GM18951 (cell line): ENCODE data around the gene R3HDM2.
"Not testable (repeated sequence)": the region's sequence is repeated elsewhere in the genome, so short reads cannot be mapped to it uniquely, and the experiment has no call there.

Experiments
- POLR2A ChIP-seq: IDR thresholded peaks from 4 replicates; pipeline ENCODE4 v1.6.1; 2011; ENCODE audit warnings: mild to moderate bottlenecking; ENCODE audit not compliant: insufficient read length, insufficient read depth; ENCODE audit errors: extremely low read depth
- in situ Hi-C: fragments of 300-500 bp; cut with MboI; formaldehyde crosslinking; loops from one replicate; pipeline ENCODE4 v1.12.0; 2022; ENCODE audit warnings: low sequenced_read_pairs, mixed read lengths, inconsistent platforms; ENCODE audit not compliant: unreplicated experiment

The R3HDM2 gene

DNA sequence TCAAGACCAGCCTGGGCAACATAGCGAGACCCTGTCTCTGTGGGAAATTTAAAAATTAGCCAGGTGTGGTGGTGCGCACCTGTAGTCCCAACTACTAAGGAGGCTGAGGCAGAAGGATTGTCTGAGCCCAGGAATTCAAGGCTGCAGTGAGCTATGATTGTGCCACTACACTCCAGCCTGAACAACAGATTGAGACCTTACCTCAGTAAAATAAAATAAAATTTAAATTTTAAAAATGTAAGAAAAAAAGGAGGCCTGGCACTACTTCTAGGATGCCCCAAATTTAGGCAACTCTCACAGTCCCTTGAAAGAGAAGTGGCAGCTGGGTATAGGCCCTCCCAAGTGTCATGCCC lies 23.3 kb upstream of the R3HDM2 start:
- no peak for TF ChIP-seq POLR2A
- in situ Hi-C loops, result no loop called here

DNA sequence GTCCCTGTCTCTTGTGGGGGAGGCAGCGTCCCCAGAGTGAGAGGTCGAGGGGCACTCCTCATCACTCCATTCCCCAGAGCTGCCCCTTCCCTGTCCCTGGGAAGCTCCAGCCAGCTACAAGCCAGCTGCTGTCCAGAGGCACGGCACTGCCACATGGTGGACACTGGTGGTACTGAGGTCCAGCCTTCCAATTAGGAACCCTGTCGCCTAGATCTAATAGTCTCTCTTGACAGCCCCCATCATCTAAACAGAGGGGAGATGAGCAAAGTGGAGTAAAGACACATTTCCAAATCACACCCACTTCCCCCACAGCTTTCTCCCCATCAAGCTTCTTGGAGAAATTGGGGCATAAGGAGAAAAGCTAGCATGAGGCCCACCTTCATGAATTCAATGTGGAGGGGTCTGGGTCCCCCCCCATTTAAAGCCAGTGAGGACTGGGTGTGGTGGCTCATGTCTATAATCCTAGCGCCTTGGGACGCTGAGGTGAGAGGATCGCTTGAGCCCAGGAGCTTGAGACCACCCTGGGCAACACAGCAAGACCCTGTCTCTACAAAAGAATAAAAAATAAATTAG lies 22.2 kb upstream of the R3HDM2 start:
- no peak for TF ChIP-seq POLR2A
- in situ Hi-C loops, result no loop called here

DNA sequence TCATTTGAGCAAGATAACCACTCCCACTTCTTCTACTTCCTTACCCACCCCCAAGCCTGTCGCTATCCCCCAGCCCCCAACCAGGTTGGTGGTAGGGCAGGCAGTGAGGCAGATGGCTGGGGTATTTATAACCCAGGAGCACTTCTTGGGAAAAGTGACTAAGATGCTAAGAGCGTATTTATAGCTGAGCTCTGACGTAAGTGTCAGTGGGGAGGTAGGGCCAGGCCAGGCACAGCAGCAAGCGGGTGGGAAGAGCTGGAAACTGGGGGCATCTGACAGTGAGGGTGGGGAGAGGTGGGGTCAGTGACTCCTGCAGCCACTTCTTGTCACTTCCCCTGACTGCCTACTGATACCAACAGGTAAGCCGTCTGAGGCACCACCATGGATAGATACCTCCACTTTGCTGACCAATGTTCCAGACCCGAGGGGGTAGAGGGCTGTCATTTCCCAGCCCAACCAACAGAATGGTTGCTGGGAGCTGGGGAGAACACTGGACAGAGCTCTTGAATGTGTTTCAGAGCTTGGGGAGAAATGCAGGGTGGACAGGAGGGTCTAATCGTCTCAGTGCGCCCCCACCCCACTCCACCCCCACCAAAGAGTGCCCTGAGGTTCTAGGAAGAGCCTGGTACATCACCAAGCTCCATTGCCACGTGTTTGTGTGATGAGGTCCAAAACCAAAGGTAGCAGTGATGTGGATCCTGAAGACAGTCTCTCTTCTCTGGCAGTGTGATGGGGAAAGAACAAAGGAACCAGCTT lies 21.5 kb upstream of the R3HDM2 start:
- in situ Hi-C loops, result no loop called here
- no peak for TF ChIP-seq POLR2A

DNA sequence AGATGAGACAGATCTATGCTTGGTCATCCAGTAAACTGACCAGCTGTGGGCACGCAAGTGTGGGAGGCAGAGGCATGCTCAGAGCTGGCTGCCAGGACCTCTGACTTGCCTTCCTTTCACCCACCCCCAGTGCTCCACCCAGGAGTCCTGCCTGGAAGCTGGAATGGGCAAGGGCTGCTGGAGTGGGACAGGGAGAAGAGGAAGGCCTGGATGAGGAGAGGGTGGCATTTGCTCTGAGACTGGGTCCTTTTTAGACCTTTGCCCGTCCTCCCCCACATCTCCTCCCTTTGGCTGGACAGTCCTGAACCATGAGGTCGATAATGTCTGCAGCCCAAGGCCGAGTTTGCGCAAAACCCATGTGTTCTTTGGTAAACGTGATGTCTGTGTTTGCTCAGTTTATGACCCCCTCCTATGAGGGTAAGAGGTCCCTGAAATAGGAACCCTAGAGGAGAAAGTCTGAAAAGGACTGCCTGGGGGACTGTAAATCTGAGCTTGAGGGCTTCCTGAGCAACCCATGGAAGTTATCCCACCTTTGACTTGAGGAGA lies 20.5 kb upstream of the R3HDM2 start:
- TF ChIP-seq POLR2A, result no peak
- in situ Hi-C loops, result no loop called here

DNA sequence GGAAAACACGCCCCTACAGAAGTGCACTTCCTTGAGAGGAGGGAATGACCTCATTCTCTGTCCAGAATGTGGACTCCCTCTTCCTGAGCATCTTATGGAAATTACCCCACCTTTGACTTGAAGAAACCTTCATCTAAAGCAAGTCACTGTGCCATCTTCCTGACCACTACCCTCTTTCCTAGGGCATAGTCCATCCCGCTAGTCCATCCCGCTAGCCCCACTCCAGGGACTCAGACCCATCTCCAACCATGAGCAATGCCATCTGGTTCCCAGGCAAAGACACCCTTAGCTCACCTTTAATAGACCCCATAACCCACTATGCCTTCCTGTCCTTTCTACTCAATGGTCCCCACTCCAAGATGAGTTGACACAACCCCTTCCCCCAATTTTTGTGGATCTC lies 19.2 kb upstream of the R3HDM2 start:
- in situ Hi-C loops, result no loop called here
- TF ChIP-seq POLR2A, result no peak

DNA sequence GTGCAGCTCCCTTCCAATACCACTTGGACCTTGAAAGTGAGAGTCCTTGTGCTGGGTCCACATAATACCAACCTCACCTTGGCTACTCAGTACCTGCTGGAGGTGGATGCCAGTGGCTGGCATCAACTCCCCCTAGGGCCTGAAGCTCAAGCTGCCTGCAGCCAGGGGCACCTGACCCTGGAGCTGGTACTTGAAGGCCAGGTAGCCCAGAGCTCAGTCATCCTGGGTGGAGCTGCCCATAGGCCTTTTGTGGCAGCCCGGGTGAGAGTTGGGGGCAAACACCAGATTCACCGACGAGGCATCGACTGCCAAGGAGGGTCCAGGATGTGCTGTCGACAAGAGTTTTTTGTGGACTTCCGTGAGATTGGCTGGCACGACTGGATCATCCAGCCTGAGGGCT lies 18.5 kb upstream of the R3HDM2 start:
- TF ChIP-seq POLR2A, result no peak
- in situ Hi-C loops, result no loop called here

DNA sequence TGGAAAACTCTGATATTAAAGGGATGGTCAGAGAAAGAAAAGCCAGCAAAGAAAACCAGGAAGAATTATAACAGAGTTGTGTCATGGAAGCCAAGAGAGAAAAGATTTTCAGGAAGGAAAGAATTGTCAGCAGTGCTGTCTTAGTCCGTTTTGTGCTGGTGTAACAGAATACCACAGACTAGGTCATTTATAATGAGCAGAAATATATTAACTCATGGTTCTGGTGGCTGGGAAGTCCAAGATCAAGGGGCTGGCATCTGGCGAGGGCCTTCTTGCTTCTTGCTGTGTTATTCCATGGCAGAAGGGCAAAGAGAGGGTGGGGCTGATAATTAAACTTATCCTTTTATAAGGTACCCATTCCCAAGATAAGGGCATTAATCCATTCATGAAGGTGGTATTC lies 17.8 kb upstream of the R3HDM2 start:
- TF ChIP-seq POLR2A, result no peak
- in situ Hi-C loops, result no loop called here

DNA sequence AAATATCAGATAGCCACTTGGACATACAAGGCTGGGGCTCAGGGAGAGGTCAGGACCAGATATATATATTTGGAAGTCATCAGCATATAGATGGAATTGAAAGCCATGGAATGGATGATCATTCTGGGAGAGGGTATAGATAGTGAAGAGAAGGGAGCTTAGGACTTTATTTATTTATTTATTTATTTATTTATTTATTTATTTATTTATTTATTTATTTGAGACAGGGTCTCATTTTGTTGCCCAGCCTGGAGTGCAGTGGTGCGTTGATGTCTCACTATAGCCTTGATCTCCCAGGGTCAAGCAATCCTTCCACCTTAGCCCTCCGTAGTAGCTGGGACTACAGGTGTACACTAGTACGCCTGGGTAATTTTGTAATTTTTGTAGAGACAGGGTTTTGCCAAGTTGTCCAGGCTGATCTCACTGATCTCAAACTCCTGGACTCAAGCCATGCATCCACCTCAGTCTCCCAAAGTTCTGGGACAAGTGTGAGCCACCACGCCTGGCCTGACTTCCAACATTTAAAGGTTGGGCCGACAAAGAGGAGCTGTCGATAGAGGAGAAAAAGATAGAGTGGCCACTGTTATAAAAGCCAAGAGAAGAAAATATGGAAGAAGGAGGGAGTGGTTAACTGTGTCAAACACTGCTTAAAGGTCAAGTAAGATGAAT lies 15.6 kb upstream of the R3HDM2 start:
- no peak for TF ChIP-seq POLR2A
- in situ Hi-C loops, result no loop called here

DNA sequence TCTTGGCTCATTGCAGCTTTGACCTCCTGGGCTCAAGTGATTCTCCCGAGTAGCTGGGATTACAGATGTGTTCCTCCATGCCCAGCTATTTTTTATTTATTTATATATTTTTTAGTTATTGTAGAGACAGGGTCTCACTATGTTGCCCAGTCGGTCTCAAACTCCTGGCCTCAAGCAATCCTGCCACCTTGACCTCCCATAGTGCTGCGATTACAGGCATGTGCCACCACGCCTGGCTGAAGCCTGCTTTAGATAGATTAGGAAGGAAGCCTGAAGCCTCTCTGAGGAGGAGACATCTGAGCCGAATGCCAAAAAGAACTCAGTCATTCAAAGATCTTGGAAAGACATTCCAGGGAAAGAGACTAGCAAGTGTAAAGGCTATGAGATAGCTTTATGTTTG lies 13.9 kb upstream of the R3HDM2 start:
- in situ Hi-C loops, result no loop called here
- no peak for TF ChIP-seq POLR2A

DNA sequence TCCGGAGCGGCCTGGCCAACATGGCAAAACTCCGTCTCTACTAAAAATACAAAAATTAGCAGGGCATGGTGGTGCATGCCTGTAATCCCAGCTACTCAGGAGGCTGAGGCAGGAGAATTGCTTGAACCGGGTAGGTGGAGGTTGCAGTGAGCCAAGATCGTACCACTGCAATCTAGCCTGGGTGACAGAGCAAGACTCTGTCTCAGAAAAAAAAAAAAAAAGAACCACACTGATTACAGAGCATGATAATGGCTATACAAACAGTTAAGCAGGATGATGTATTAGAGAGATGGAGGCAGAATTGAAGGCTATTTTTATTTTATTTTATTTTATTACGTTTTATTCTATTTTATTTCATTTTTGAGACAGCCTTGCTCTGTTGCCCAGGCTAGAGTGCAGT lies 13.5 kb upstream of the R3HDM2 start:
- in situ Hi-C loops, result not testable (repeated sequence)

DNA sequence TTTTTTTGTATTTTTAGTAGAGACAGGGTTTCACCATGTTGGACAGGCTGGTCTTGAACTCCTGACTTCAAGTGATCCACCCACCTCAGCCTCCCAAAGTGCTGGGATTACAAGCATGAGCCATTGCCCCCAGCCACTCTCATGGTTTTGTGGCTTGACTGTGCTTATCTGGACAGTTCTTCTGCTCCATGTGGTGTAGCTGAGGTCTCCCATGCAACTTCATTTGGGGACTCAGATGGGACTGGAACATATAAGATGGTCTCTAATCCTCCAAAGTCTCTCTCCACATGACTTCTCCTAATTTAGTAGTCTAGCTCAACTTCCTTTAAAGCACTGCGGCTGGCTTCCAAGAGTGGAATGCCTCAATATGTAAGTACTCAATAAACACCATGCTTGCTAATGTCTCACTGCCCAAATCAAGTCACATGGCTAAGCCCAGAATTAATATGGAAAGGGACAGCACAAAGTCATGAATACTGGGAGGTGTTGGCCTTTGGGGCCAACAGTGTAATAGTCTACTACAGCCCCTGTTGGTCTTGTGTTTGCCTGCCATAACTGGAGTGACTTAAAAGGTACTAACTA lies 11.1 kb upstream of the R3HDM2 start:
- TF ChIP-seq POLR2A, result no peak
- in situ Hi-C loops, result no loop called here

DNA sequence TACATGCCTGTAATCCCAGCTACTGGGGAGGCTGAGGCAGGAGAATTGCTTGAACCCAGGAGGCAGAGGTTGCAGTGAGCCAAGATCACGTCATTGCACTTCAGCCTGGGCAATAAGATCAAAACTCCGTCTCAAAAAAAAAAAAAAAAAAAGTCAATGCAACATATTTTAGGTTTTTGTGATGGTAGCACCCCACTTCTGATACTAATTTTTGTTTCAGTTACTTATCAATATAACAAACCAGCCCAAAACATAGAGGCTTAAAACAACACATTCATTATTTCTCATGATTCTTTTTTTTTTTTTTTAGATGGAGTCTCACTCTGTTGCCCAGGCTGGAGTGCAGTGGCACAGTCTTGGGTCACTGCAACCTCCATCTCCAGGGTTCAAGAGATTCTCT lies 10.6 kb upstream of the R3HDM2 start:
- in situ Hi-C loops, result not testable (repeated sequence)

DNA sequence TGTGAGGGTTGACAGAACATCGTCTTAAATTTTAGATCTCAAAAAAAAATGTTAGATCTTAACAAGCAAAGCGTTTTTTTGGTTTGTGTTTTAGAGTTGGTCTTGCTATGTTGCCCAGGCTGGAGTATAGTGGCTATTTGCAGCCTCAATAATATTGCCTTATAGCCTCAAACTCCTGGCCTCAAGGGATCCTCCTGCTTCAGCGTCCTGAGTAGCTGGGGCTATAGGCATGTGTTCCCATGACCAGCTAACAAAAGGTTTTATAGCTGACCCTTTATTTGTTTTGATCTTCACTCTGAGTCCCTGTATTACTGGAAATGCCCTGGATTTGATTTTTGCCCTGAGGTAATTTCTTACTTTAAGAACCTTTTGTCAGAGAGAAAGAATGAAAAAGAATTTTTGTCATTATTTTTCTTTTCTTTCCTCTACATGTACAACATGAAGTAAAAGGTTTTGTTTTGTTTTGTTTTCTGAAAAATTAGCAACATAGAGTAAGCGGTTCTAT lies 9.0 kb upstream of the R3HDM2 start:
- no peak for TF ChIP-seq POLR2A
- in situ Hi-C loops, result no loop called here

DNA sequence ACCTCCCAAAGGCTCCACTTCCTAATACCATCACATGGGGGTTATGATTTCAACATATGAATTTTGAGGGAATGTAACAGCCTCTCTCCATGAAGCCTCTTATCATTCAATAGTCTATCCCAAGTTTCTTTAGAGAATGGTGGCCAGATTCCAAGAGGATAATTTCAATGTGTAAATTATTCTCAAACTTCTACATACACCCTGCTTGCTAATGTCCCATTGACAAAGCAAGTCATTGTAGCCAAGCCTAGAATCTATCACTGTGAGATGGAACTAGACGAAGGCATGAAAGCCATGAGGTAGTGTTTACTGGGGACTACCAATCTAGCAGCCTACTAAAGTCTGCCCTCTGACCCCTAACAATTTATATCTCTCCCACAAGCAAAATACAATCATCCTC lies 7.6 kb upstream of the R3HDM2 start:
- TF ChIP-seq POLR2A, result no peak
- in situ Hi-C loops, result no loop called here
